ENCODE measurements around the gene BRINP1. TPM values are rescaled to one million over a fixed set of nuclear protein-coding genes. Genes with fewer than 3 reads are reported as not detected.

Gene BRINP1
- total and polyA plus RNA-seq, 2 experiments from 2014 or later, result 13.4 to 33.5 TPM

GRCh38 chr9:119153402-119153801 lies 215.8 kb downstream of the BRINP1 start (continued):
- TF ChIP-seq REST (IDR thresholded peaks at IDR 0.05; ENCODE audit: unreplicated experiment) (no peak), CREB1 (CRISPR knock-in tag; IDR thresholded peaks at IDR 0.05; ENCODE audit: low read depth) (no peak), EZH2 (IDR thresholded peaks at IDR 0.05; ENCODE audit: low read depth, unreplicated experiment) (no peak)

DNA sequence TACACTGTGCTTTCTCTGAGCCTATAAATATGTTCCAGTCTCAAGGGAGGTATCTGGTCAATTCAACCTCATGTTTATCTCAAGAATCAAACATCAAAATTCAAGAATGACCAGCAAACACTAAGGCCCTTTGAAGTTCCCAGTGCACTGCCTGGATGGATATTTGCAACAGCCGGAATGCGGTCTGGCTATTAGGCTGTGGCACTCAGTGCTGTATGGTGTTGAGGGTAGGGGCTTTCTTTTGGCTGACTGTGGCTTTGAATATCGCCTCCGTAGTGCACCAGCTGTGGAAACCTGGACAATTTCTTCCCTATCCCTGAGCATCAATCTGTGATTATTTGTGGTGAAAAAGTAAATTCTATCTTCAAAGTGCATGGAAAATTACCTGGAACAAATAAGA lies 220.4 kb downstream of the BRINP1 start:
- Histone ChIP-seq H3K4me1 (ENCODE audit: insufficient read depth) (peaks cover 24% of the 10 kb centered on the region), H4K20me1 (replicated peaks; ENCODE audit: insufficient read depth) (no peaks in the 10 kb centered on the region), H3K79me2 (replicated peaks; ENCODE audit: insufficient read depth) (no peaks in the 10 kb centered on the region), H2AFZ (no peak overlapping the region), H3K9me2 (ENCODE audit: insufficient read depth) (0 out of 2 replicates have a peak, but pooled peaks cover 4% of the 10 kb centered on the region), H3K4me2 (0 out of 2 replicates have a peak overlapping the region, but pooled peaks have one; percentile 25), H3F3A (replicated peaks; ENCODE audit: low read depth) (no peaks in the 10 kb centered on the region), H3K4me3 (no peak overlapping the region), H3K36me3 (ENCODE audit: insufficient read depth) (no peaks in the 10 kb centered on the region), H3K27me3 (ENCODE audit: insufficient read depth) (no peaks in the 10 kb centered on the region), H3K27ac (ENCODE audit: low read depth) (no peak overlapping the region)
- Mint-ChIP-seq H3K9me3 (no peaks in the 10 kb centered on the region), H3K27me3 (ENCODE audit: insufficient read depth, low read depth, poor library complexity) (no peaks in the 10 kb centered on the region), H3K4me1 (peaks cover 17% of the 10 kb centered on the region), H3K4me3 (no peak overlapping the region), H3K36me3 (ENCODE audit: low read depth) (no peaks in the 10 kb centered on the region), H3K27ac (no peak overlapping the region)
- peak; percentile 66 for ATAC-seq
- peak; percentile 27 for DNase-seq (ENCODE audit: low spot score)
- TF ChIP-seq POLR2AphosphoS5 (IDR thresholded peaks at IDR 0.05; ENCODE audit: low read depth) (no peak), JUNB (IDR thresholded peaks at IDR 0.05; ENCODE audit: unreplicated experiment) (no peak), EZH2phosphoT487 (IDR thresholded peaks at IDR 0.05; ENCODE audit: unreplicated experiment) (no peak), ZNF462 (CRISPR knock-in tag; IDR thresholded peaks at IDR 0.05) (no peak), STAT1 (IDR thresholded peaks at IDR 0.05; ENCODE audit: unreplicated experiment) (no peak), ZNF331 (CRISPR knock-in tag; IDR thresholded peaks at IDR 0.05; ENCODE audit: low read depth) (no peak), ZNF114 (CRISPR knock-in tag; IDR thresholded peaks at IDR 0.05) (no peak), REST (IDR thresholded peaks at IDR 0.05; ENCODE audit: unreplicated experiment) (no peak), NANOG (IDR thresholded peaks at IDR 0.05; ENCODE audit: borderline replicate concordance) (no peak)
- TF ChIP-seq, protein P1, sequence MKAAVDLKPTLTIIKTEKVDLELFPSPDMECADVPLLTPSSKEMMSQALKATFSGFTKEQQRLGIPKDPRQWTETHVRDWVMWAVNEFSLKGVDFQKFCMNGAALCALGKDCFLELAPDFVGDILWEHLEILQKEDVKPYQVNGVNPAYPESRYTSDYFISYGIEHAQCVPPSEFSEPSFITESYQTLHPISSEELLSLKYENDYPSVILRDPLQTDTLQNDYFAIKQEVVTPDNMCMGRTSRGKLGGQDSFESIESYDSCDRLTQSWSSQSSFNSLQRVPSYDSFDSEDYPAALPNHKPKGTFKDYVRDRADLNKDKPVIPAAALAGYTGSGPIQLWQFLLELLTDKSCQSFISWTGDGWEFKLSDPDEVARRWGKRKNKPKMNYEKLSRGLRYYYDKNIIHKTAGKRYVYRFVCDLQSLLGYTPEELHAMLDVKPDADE (IDR thresholded peaks at IDR 0.05), result no peak
